ENCODE measurements around the gene FAM120AOS.

Gene FAM120AOS

GRCh38 chr9:93466416-93467061, 13.2 kb upstream of the FAM120AOS start:
- Mint-ChIP-seq H3K27me3 (ENCODE audit: low read depth, poor library complexity) (no peaks in the 10 kb centered on the region), H3K36me3 (ENCODE audit: low read depth) (peaks cover 14% of the 10 kb centered on the region), H3K4me3 (no peak overlapping the region), H3K4me1 (peaks cover 86% of the 10 kb centered on the region), H3K27ac (no peak overlapping the region), H3K9me3 (no peaks in the 10 kb centered on the region)
- no peak for DNase-seq
- no peak for TF ChIP-seq CTCF (IDR thresholded peaks at IDR 0.05)

- Mint-ChIP-seq H3K27me3 (ENCODE audit: low read depth, poor library complexity) (no peaks in the 10 kb centered on the region), H3K4me1 (peaks cover 83% of the 10 kb centered on the region), H3K4me3 (no peak overlapping the region), H3K36me3 (ENCODE audit: low read depth) (peaks cover 7% of the 10 kb centered on the region), H3K9me3 (no peaks in the 10 kb centered on the region), H3K27ac (no peak overlapping the region)
- TF ChIP-seq CTCF (IDR thresholded peaks at IDR 0.05) = no peak
- no peak for DNase-seq
Measured at GRCh38 chr9:93465855-93466254, 12.5 kb upstream of the FAM120AOS start.

- H3K27me3 Mint-ChIP-seq (ENCODE audit: low read depth, poor library complexity) = no peaks in the 10 kb centered on the region
- H3K27ac Mint-ChIP-seq = peak overlapping the region; percentile 50
- H3K4me1 Mint-ChIP-seq = peaks cover 80% of the 10 kb centered on the region
- no peak for DNase-seq
- no peaks in the 10 kb centered on the region for H3K36me3 Mint-ChIP-seq (ENCODE audit: low read depth)
- TF ChIP-seq CTCF (IDR thresholded peaks at IDR 0.05) = no peak
- no peak overlapping the region for H3K4me3 Mint-ChIP-seq
- no peaks in the 10 kb centered on the region for H3K9me3 Mint-ChIP-seq
Measured at GRCh38 chr9:93464876-93465275, 11.5 kb upstream of the FAM120AOS start.

- peaks cover 80% of the 10 kb centered on the region for H3K4me1 Mint-ChIP-seq
- peak overlapping the region; percentile 50 for H3K27ac Mint-ChIP-seq
- no peaks in the 10 kb centered on the region for H3K36me3 Mint-ChIP-seq (ENCODE audit: low read depth)
- no peaks in the 10 kb centered on the region for H3K27me3 Mint-ChIP-seq (ENCODE audit: low read depth, poor library complexity)
- TF ChIP-seq CTCF (IDR thresholded peaks at IDR 0.05) = no peak
- DNase-seq = no peak
- H3K9me3 Mint-ChIP-seq = no peaks in the 10 kb centered on the region
- H3K4me3 Mint-ChIP-seq = no peak overlapping the region
Measured at GRCh38 chr9:93464395-93464794, 11.0 kb upstream of the FAM120AOS start.

- Mint-ChIP-seq H3K9me3 (no peaks in the 10 kb centered on the region), H3K4me3 (no peak overlapping the region), H3K27me3 (ENCODE audit: low read depth, poor library complexity) (no peaks in the 10 kb centered on the region), H3K36me3 (ENCODE audit: low read depth) (no peaks in the 10 kb centered on the region), H3K4me1 (peaks cover 80% of the 10 kb centered on the region), H3K27ac (no peak overlapping the region)
- DNase-seq = no peak
- no peak for TF ChIP-seq CTCF (IDR thresholded peaks at IDR 0.05)
Measured at GRCh38 chr9:93463638-93464248, 10.4 kb upstream of the FAM120AOS start.

- peaks cover 12% of the 10 kb centered on the region for H3K36me3 Mint-ChIP-seq (ENCODE audit: low read depth)
- H3K9me3 Mint-ChIP-seq = no peaks in the 10 kb centered on the region
- no peak overlapping the region for H3K27ac Mint-ChIP-seq
- no peak overlapping the region for H3K4me3 Mint-ChIP-seq
- no peak for TF ChIP-seq CTCF (IDR thresholded peaks at IDR 0.05)
- no peak for DNase-seq
- no peaks in the 10 kb centered on the region for H3K27me3 Mint-ChIP-seq (ENCODE audit: low read depth, poor library complexity)
- H3K4me1 Mint-ChIP-seq = peaks cover 73% of the 10 kb centered on the region
Measured at GRCh38 chr9:93461821-93462220, 8.4 kb upstream of the FAM120AOS start.
